ENCODE results near the gene LSAMP. TPM values are rescaled to one million over a fixed set of nuclear protein-coding genes. Genes with fewer than 3 reads are reported as not detected.

LSAMP gene
- total RNA-seq, 1 experiment from 2014 or later = 3.1 TPM

DNA sequence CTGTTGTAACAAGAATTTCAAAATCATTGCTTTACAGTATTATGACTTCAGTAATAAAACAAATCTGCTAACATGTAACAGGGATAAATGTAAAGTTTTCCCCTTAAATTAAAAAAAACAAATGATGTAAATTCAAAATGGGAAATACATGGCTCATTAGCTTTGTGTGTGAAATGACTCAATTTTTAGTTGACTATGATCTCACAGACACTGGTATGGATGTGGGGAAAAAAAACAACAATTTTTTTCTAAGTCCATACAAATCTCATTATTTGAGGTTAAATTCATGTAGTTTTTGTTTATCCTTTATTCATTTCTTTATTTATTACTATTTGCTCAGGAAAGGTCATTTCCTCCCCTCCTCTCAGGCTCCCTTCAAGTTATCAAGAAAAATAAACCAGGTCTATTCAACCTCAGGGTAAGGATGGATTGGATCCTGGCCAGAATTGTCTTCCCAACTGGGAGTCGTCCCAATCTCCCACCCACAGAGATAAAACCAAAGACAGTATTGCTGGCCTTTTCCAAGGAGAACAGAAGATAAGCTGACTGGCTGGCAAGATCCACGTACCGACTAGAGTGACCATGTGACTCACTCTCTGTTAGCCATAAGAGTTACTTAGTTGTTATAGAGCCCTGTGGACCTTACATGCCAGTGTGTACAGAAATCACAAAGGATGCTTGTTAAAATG is 448.7 kb downstream of the LSAMP start:
- ChIA-PET CTCF (no interaction called here), POLR2A (no interaction called here)
- BruUV-seq (replicated peaks) = no TSS peak
- ATAC-seq (no peak), DNase-seq (ENCODE audit: low read depth, low spot score) (no peak)
- TF ChIP-seq TCF7L2 (IDR thresholded peaks at IDR 0.05; ENCODE audit: low read depth, low read length) = no peak
- no peak for TF ChIP-seq SIN3A (IDR thresholded peaks at IDR 0.05; ENCODE audit: borderline replicate concordance, insufficient read depth, low read depth, low read length)
- no peak for TF ChIP-seq POLR2AphosphoS5 (IDR thresholded peaks at IDR 0.05; ENCODE audit: low read depth, low read length)
- TF ChIP-seq, protein P1, sequence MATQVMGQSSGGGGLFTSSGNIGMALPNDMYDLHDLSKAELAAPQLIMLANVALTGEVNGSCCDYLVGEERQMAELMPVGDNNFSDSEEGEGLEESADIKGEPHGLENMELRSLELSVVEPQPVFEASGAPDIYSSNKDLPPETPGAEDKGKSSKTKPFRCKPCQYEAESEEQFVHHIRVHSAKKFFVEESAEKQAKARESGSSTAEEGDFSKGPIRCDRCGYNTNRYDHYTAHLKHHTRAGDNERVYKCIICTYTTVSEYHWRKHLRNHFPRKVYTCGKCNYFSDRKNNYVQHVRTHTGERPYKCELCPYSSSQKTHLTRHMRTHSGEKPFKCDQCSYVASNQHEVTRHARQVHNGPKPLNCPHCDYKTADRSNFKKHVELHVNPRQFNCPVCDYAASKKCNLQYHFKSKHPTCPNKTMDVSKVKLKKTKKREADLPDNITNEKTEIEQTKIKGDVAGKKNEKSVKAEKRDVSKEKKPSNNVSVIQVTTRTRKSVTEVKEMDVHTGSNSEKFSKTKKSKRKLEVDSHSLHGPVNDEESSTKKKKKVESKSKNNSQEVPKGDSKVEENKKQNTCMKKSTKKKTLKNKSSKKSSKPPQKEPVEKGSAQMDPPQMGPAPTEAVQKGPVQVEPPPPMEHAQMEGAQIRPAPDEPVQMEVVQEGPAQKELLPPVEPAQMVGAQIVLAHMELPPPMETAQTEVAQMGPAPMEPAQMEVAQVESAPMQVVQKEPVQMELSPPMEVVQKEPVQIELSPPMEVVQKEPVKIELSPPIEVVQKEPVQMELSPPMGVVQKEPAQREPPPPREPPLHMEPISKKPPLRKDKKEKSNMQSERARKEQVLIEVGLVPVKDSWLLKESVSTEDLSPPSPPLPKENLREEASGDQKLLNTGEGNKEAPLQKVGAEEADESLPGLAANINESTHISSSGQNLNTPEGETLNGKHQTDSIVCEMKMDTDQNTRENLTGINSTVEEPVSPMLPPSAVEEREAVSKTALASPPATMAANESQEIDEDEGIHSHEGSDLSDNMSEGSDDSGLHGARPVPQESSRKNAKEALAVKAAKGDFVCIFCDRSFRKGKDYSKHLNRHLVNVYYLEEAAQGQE (IDR thresholded peaks at IDR 0.05; ENCODE audit: insufficient read depth in 1 of 2, low read depth in 2 of 2, low read length in 1 of 2) = no peak
- TF ChIP-seq CTCF (IDR thresholded peaks at IDR 0.05) = no peak
- in situ Hi-C loops (cut with HindIII; ENCODE audit: low pct_unique_long_range_greater_than_20kb, low sequenced_read_pairs) = no loop called here
- Histone ChIP-seq H3K27me3 (ENCODE audit: control insufficient read depth, insufficient read depth, low read length) (no peaks in the 10 kb centered on the region), H3K4me1 (ENCODE audit: control insufficient read depth, insufficient read depth, low read length) (no peaks in the 10 kb centered on the region), H3K27ac (ENCODE audit: low read length) (no peak overlapping the region), H3K9me3 (ENCODE audit: control insufficient read depth, insufficient read depth, low read depth, low read length) (no peaks in the 10 kb centered on the region), H3K36me3 (ENCODE audit: control insufficient read depth, insufficient read depth, low read length) (no peaks in the 10 kb centered on the region), H3K4me3 (ENCODE audit: low read depth in 2 of 2, low read length in 2 of 2) (no peak overlapping the region)
- intact Hi-C loops (cut with micrococcal nuclease; ENCODE audit: unreplicated experiment) = no loop called here

DNA sequence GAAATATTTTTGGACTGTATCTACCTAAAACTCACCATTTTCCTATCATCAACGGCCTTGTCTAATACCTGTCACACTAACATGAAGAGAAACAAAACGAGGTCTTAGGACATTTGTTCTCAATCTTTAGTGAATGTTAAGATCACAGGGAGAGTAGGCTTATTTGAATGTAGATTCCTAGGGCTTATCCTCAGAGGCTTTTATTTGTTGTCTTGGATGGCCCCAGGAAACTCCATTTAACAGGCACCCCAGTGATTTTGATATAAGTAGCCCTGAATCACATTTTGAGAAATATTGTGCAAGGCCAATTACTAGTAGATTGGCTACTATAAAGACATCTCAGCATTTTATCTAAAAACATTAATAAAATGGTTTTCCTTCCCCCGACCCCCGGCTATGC is 454.6 kb downstream of the LSAMP start:
- TF ChIP-seq TCF7L2 (IDR thresholded peaks at IDR 0.05; ENCODE audit: low read depth, low read length) (no peak), CTCF (IDR thresholded peaks at IDR 0.05) (no peak), POLR2AphosphoS5 (IDR thresholded peaks at IDR 0.05; ENCODE audit: low read depth, low read length) (no peak), SIN3A (IDR thresholded peaks at IDR 0.05; ENCODE audit: borderline replicate concordance, insufficient read depth, low read depth, low read length) (no peak)
- TF ChIP-seq, protein P1 (IDR thresholded peaks at IDR 0.05; ENCODE audit: insufficient read depth in 1 of 2, low read depth in 2 of 2, low read length in 1 of 2) = no peak
- no peaks in the 10 kb centered on the region for H3K36me3 ChIP-seq (ENCODE audit: control insufficient read depth, insufficient read depth, low read length)
- ChIA-PET CTCF (no interaction called here), POLR2A (no interaction called here)
- H3K27me3 ChIP-seq (ENCODE audit: control insufficient read depth, insufficient read depth, low read length) = no peaks in the 10 kb centered on the region
- in situ Hi-C loops (cut with HindIII; ENCODE audit: low pct_unique_long_range_greater_than_20kb, low sequenced_read_pairs) (no loop called here), intact Hi-C loops (cut with micrococcal nuclease; ENCODE audit: unreplicated experiment) (no loop called here)
- no peak for ATAC-seq
- H3K9me3 ChIP-seq (ENCODE audit: control insufficient read depth, insufficient read depth, low read depth, low read length) = no peaks in the 10 kb centered on the region
- H3K27ac ChIP-seq (ENCODE audit: low read length) = no peak overlapping the region
- no peaks in the 10 kb centered on the region for H3K4me1 ChIP-seq (ENCODE audit: control insufficient read depth, insufficient read depth, low read length)
- DNase-seq (ENCODE audit: low read depth, low spot score) = no peak
- no peak overlapping the region for H3K4me3 ChIP-seq (ENCODE audit: low read depth in 2 of 2, low read length in 2 of 2)
- BruUV-seq (replicated peaks) = no TSS peak
